Measurements from ENCODE around the gene HCN3.
"Not testable (repeated sequence)": the region's sequence is repeated elsewhere in the genome, so short reads cannot be mapped to it uniquely, and the experiment has no call there.

HCN3 gene

DNA sequence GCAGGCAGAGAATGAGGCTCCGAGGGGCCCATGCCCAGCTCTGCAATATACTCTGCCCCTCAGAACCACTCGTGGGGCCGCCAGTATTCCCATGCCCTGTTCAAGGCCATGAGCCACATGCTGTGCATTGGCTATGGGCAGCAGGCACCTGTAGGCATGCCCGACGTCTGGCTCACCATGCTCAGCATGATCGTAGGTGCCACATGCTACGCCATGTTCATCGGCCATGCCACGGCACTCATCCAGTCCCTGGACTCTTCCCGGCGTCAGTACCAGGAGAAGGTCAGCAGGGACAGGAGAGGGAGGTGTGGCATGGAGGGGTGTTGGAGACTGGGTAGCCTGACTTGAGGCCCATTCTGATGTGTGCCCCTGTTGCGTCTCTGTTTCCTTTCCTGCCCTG lies 7.2 kb downstream of the HCN3 start:
- no peak for DNase-seq (ENCODE audit: low read depth in 1 of 2, low spot score in 1 of 2)

GRCh38 chr1:155285063-155285462 lies 7.8 kb downstream of the HCN3 start:
- DNase-seq (ENCODE audit: low read depth in 1 of 2, low spot score in 1 of 2) = no peak

GRCh38 chr1:155285631-155286044 lies 8.4 kb downstream of the HCN3 start:
- DNase-seq (ENCODE audit: low read depth in 1 of 2, low spot score in 1 of 2) = no peak

DNA sequence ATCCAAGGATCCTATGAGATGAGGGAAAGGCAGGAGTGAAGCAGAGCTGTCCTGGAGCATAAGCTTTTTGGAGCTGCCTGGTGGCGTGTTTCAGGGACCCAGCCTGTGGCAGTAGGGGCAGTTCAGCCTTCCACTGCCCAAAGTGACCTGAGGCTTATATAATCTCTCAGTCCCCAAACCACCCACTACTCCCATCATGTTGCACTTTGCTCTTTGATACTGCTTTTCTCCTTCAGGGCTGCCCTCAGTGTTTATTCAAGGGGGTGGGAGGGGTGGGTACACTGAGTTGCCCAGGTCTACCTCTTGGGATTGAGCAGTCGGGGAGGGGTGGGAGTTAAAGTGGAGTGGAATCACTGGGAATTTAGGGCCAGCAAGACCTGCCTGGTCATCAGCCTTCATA lies 9.3 kb downstream of the HCN3 start:
- DNase-seq (ENCODE audit: low read depth in 1 of 2, low spot score in 1 of 2) = no peak

DNA sequence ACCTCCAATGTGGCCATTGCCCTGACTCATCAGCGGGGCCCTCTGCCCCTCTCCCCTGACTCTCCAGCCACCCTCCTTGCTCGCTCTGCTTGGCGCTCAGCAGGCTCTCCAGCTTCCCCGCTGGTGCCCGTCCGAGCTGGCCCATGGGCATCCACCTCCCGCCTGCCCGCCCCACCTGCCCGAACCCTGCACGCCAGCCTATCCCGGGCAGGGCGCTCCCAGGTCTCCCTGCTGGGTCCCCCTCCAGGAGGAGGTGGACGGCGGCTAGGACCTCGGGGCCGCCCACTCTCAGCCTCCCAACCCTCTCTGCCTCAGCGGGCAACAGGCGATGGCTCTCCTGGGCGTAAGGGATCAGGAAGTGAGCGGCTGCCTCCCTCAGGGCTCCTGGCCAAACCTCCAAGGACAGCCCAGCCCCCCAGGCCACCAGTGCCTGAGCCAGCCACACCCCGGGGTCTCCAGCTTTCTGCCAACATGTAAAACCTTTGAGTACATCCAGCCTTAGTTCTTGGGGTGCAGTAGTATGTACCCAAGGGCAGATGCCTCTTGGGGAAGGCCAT lies 10.8 kb downstream of the HCN3 start:
- DNase-seq (ENCODE audit: low read depth in 1 of 2, low spot score in 1 of 2) = no peak

- DNase-seq (ENCODE audit: low read depth in 1 of 2, low spot score in 1 of 2) = not testable (repeated sequence)
These were observed 13.7 kb downstream of the HCN3 start for GRCh38 chr1:155291006-155291405.

- DNase-seq (ENCODE audit: low read depth in 1 of 2, low spot score in 1 of 2) = no peak
These were observed 16.0 kb downstream of the HCN3 start for GRCh38 chr1:155293086-155293749.

GRCh38 chr1:155294520-155295182 lies 17.4 kb downstream of the HCN3 start:
- DNase-seq (ENCODE audit: low read depth in 1 of 2, low spot score in 1 of 2) = no peak

GRCh38 chr1:155295183-155295941 lies 18.1 kb downstream of the HCN3 start:
- no peak for DNase-seq (ENCODE audit: low read depth in 1 of 2, low spot score in 1 of 2)

- no peak for DNase-seq (ENCODE audit: low read depth in 1 of 2, low spot score in 1 of 2)
These were observed 18.6 kb downstream of the HCN3 start for GRCh38 chr1:155295942-155296267.

DNA sequence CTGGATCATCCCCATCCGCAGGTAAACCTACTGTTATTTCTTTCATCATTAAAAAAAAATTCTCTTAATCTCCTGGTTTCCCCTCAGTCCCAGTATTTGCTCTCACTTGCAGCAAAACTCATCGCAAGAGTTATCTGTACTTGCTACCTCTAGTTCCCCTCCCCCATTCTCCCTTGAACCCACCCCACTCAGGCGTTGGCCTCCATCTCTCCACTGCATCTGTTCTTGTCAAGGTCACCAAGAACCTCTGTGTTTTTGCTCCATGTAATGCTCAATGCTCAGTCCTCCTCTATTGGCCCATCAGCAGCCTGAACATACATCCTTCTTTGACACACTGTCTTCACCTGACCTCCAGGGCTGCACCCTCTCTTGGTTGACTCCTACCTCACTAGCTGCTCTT lies 19.4 kb downstream of the HCN3 start:
- no peak for DNase-seq (ENCODE audit: low read depth in 1 of 2, low spot score in 1 of 2)

DNA sequence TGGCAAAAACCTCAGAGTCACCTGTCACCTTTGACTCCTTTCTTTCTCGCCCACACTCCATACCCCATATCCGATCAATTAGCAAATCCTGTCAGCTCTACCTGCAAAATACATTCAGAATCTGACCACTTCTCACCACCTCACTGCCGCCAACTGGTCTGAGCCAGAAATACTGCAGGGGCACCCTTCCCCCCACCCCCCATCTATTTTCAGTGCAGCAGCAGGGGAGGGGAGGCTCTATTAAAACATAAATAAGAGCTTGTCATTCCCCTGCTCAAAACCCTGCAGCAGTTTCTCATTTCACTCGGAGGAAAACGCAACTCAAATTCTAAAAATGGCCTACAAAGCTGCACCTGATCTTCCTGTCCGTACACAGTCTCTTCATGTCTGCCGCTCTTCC lies 20.1 kb downstream of the HCN3 start:
- DNase-seq (ENCODE audit: low read depth in 1 of 2, low spot score in 1 of 2) = no peak

DNA sequence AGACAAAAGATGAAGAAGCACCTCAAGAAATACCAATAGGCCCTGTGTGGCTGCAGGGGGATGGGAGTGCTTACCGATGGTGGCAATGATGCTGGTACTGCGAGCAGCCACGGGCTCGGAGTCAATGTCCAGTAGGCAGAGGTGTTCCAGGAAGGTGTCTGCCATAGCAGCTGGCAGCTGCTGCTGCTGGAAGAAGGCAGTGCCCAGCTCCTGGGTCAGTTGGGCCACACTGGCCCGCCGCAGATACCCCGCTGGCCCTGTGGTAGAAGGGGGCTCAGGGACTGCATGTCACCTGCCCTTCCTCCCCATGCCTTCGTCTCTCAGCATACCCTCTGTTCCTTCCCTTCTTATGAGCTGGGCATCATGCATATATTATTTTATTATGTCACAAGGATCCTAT lies 22.8 kb downstream of the HCN3 start:
- DNase-seq (ENCODE audit: low read depth in 1 of 2, low spot score in 1 of 2) = no peak

DNA sequence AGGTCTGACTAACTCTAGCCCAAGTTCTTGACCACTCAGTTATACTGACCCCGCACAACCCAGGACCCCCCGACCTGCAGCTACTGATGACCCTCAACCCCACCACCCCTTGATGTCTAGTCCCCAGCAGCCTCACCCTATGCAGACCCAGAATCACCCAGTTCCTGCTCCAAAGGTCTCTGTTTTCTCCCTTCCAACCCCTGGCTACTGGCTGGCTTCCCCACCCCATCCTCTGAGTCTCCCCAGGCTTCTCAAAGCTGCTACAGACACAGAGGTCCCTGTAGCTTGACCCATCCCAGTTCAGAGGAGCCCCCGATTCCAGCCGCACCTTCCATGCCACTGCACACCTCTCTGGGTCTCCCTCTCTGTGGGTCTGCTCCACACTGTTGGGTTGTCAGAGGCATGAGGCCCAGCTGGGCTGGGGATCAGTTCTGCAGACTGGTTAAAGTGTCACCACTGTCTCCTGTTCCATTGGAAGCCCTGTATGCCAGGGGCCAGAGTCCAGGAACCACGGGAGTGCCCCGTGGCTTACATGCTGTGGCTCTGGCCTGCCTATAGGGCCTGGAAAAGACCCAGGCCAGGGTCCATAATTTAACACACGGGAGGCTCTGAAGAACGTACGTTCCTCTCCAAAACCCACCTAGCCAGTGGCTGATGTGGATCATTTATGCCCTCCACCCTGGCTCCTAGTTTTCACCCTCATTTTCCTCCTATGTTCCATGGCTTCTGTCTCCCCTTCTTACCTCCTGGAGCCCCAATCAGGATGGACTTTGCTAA lies 23.5 kb downstream of the HCN3 start:
- DNase-seq (ENCODE audit: low read depth in 1 of 2, low spot score in 1 of 2) = no peak

- DNase-seq (ENCODE audit: low read depth in 1 of 2, low spot score in 1 of 2) = no peak
These were observed 24.1 kb downstream of the HCN3 start, which contains the start of gene PKLR for GRCh38 chr1:155301342-155301841. PKLR (minus strand) TSS chr1:155301438; CDS start chr1:155301395, 43 bp downstream.

DNA sequence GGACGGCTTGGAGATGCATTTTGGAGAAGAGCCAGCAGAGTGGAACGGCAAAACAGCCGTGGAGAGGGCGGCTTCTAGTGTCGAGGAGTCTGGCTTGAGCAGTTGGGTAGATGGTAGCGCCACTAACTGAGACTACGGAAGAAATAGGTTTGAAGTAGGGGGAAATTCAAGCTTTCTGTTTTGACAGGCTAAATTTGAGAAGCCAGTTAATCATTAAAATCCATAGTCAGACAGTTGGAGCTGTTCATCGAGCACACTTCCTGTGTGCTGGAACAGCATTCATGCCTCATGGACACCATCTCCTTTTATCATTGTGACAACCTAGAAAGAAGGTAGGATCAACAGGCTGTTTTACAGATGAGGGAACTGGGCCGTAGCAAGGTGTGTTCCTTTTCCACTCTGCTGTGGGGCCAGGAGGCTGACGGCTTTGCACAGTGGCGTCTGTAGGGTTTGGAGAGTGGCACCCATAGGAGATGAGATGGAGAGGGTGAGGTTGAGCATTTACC lies 27.3 kb downstream of the HCN3 start:
- no peak for DNase-seq (ENCODE audit: low read depth in 1 of 2, low spot score in 1 of 2)

- DNase-seq (ENCODE audit: low read depth in 1 of 2, low spot score in 1 of 2) = no peak
These were observed 28.7 kb downstream of the HCN3 start for GRCh38 chr1:155305881-155306391.

DNA sequence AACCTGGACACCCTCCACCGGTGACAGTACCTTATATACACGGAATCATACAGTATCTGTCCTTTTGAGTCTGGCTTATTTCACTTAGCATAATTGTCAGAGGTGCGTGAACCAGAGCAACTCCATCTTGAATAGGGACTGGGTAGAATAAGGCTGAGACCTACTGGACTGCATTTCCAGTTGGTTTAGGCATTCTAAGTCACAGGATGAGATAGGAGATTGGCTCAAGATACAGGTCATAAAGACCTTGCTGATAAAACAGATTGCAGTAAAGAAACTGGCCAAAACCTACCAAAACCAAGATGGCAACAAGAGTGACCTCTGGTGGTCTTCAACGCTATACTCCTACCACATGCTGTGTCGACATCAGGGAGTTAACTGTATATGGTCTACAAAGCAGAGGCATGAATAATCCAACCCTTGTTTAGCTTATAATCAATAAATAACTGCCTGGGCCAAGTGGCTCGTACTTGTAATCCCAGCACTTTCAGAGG lies 30.0 kb downstream of the HCN3 start:
- no peak for DNase-seq (ENCODE audit: low read depth in 1 of 2, low spot score in 1 of 2)

- peak; percentile 87 to 92 for DNase-seq (ENCODE audit: low read depth in 1 of 2, low spot score in 1 of 2)
These were observed 31.5 kb downstream of the HCN3 start, which contains the start of gene FDPS for GRCh38 chr1:155308493-155309422. FDPS (plus strand) TSS chr1:155308866; CDS start chr1:155309790, 924 bp downstream.

Data from stimulated activated CD4-positive, alpha-beta T cell treated with anti-CD3 and anti-CD28 coated beads, Interleukin-15, amount 100 ng/mL, for 1 hour (primary cell).